GM18858 (cell line): Measurements from ENCODE around the gene NELFB.
"Not testable (repeated sequence)": the region's sequence is repeated elsewhere in the genome, so short reads cannot be mapped to it uniquely, and the experiment has no call there.

ENCODE experiments used
- ATAC-seq: cut with Tn5 transposase; IDR thresholded peaks from one replicate; pipeline ENCODE4 v1.9.1; 2021; ENCODE audit not compliant: unreplicated experiment

NELFB gene

DNA sequence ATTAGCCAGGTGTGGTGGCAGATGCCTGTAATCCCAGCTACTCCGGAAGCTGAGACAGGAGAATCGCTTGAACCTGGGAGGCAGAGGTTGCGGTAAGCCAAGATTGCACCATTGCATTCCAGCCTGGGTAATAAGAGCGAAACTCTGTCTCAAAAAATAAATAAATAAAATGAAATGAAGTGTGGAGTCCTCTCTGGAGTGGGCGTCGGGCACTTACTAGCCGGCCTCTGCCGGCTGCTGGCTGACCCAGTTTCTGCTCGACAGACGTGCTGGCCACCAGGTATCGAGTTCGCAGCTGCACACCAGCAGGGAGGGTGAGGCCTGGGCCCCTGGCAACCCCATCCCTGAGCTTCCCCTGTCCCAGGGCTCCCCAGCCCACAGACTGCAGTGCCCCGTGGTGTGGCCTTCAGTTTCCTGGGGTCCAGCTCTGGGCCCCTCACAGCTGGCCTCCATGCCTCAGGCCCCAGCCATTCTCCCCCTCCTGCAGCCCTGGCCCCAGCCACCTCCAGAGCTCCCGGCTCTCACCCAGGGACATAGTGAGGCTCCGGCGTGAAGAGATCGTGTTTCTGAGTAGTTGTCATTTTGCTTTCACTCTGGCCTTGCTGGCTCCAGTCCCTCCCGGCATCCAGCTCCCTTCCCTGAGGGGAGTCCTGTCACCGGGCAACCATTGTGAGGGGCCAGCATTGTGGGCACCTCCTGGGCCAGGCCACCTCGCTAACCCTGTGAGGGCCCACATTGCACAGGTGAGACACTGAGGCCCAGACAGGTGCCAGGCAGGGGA is 7.8 kb upstream of the NELFB start:
- ATAC-seq = no peak

DNA sequence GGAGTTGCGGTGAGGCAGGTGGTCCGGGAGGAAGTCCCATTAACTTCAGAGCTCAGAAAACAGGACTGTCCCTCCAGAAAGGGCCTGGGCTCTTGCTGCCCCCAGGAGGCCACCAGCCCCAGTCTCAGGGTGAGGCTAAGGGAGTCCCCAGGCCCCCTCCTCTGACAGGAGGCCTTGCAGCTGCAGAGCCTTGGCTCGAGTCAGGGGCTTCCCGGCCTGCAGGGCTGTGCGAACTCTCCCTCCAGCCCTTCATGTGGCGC is 7.3 kb upstream of the NELFB start:
- no peak for ATAC-seq

DNA sequence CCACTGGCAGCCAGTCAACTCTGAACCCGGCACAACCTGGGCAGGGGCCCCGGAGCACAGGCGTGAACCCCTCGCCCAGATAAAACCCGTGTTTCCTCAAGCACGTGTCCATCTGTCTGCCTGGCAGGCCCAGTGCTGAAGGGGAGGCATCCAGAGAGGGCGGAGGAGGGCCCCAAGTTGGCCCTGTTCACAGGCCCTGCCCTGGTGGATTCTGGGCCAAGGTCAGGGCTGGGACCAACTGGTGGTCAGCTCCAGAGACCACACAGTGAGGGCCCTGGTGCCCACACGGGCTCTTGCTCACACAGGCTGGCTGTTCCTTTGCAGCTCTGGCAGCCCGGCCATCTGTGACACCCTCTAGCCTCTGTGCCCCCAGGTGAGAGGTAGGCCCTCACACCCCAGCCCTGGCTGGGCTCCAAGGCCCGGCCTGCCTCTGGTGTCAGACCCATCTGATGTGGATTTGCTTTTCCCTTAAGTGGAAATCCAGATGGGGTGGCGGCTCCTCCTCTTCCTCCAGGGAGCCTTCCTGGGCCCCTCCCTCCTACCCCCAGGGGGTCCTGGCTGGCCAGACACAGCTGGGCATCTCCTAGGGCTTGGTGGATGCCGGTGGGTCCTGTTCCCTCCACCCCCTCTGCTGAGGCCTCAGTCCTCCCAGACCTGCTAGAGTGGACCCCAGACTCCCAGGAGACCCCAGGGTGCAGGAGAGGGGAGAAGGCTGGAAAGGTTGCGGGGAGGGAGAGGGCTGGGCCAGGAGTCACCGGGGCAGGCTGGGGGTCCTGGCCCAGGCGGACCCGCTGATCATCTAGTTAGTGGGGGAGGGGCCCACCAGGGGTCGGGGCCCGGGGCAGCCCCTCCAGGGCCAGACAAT is 4.6 kb upstream of the NELFB start:
- no peak for ATAC-seq

DNA sequence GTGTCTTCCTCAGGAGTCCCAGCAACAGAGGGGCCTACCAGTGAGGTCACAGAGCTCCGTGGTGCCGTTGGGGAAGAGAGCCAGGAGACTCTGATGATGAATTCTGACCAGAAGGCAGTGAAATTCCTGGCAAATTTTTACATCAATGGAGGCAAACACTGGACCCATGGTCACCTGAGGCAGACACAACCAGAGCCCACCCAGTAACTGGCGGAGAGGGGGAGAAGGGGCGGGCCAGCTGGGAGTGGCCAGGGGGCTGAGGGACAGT is 4.0 kb upstream of the NELFB start, which contains the start of gene STPG3:
Gene STPG3 (plus strand): TSS at position 93 of the 268 bp plus-strand sequence. CDS start 1 bp downstream, at position 94.
- no peak for ATAC-seq

DNA sequence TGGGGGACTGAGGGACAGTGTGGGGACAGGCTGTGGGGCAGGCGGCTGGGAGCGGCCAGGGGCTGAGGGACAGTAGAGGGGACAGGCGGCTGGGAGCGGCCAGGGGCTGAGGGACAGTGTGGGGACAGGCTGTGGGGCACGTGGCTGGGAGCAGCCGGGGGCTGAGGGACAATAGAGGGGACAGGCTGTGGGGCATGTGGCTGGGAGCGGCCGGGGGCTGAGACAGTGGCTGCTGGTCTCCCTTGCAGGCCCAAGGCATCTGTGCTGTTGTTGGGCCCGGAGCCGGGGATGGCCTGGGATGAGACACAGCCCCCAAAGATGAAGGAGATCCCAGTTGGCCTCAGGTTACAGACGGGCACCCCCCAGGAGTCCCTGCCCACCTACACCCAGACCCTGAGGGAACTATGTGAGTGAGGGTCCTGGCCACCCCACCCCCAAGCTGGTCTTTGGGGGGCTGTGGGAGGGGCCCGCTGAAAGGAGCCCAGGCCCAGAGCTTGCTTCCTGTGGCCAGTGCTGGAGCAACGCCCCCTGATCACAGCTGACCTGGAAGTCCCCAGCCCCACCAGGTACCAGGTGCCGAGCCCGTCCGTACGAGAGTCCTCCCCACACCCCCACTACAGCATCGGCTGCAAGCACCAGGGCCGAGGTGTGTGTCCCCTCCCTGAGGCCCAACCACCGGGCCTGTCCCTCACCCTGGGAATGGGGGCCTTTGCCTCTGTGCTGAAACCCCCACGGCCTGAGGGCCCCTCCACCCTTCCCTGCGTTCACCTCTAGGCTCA is 3.4 kb upstream of the NELFB start:
- ATAC-seq = no peak

DNA sequence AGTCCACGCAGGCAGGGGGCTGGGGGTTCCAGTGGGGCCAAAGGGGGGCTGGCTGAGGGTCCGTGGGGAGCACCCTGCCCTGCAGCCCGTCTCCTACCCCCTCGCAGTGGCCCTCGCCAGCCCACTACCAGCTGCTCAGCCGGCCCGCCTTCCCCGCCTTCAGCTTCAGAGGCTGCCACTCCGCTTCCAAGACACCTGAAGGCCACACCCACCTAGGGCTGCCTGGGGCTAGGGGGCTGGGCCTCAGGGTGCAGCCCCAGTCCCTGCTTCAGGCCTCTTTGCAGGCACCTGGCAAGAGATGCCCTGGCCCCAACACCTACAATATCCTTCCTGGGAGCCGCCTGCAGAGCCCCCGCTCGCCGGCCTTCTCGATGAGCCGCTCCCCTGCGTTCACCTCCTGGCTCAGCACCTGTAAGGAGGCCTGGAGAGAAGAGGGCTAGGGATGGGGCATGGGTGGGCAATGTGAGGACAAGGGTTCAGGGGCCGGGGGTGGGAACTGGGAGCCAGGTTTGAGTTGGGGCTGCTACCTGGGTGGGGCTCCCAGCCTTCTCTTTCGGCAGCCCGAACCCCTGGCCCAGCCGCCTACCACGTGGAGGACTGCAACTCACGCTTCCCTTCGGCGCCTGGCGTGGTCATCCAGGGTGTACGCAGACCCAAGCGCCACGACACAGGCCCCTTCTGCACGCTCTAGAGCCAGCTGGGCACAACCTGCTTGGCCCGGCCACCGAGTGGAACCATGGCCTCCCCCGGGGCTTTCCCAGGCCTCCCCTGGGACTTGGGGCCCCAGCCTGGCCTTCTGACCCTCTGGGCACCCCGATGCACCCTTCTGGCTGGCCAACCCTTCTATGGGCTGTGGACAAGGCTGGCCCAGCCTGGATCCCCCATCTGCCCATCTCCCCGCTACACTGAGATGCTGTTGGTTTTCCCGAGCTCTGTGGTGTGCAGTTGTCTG is 2.3 kb upstream of the NELFB start:
- no peak for ATAC-seq

DNA sequence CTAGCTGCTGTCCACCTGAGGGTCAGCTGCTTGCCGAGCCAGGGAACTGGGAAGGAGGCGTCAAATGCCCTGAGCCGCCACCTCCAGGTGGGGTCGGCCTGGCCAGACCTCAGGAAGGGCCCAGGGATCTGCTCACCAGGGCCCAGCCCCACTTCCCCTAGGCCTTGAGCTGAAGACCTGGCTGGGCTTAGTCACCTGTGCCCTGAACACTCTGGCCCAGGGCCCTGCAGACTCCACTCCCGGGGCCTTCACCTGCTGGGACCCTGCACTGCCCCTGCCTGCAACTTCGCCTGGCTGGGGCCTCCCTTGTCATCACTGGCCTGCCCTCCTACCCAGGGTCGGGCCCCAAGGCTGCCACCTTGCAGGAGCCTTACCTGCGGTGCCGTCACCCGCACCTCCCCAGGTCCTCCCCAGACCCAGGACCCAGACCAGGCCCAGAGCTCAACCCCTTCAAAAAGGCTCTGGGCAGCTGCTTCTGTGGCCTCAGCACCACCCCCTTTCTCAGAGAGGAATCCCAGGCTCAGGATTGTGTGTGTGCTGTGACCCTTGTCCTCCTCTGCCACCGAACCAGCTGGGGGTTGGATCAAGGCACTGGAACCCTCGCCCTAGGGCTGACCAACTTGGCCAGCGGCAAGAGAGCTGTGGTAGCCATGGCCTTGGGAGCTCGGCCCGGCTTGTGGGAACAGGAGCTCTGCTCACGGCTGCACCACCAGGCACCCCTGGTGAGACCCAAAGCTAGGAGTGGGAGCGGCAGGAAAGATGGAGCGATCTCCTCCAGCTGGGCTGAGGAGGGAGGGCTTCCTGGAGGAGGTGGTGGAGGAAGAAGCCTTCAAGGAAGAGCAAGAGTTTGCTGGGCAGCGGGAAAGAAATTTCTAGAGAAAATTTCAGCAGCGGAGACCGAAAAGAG is 1.2 kb upstream of the NELFB start:
- ATAC-seq = no peak

DNA sequence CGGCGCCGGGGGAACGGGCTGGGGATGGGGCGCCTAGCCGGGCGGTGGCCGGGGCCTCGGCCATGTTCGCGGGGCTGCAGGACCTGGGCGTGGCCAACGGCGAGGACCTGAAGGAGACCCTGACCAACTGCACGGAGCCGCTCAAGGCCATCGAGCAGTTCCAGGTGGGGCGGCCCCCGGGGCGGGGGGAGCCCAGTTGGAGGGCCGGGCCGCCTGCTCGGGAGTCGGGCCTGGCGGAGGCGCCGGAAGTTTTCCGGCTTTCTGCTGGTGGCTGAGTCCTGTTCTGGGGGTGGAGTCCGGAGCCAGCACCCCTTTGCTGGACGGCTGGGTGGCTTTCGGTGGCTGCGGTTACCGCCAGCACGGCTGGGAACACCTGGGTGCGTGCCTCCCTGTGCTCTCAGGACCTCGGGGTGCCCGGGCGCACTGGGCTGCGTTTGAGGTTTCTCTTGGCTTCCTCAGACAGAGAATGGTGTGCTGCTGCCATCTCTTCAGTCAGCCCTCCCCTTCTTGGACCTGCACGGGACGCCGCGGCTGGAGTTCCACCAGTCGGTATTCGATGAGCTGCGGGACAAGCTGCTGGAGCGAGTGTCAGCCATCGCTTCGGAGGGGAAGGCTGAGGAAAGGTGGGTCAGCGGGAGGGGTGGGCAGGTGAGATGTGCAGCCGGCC is 454 bp downstream of the NELFB start:
- peak; percentile 31 for ATAC-seq

DNA sequence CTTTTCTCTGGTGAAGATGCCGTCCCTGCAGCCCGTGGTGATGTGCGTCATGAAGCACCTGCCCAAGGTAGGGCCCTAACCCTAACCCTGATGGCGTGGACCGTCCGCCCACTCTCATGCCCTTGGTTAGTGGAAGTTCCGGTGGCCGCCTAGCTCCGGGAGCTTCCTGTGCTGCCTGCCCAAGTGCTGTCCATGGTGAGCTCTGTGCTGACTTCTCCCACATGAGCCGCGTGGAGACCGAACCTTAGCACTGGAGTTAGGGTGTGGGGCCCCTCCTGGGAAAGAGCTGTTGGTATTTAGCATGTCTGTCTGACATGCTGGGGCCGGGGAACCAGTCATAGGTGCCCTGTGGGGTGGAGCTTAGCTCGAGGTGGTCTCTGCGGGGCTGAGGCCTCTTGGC is 1.2 kb downstream of the NELFB start:
- no peak for ATAC-seq

DNA sequence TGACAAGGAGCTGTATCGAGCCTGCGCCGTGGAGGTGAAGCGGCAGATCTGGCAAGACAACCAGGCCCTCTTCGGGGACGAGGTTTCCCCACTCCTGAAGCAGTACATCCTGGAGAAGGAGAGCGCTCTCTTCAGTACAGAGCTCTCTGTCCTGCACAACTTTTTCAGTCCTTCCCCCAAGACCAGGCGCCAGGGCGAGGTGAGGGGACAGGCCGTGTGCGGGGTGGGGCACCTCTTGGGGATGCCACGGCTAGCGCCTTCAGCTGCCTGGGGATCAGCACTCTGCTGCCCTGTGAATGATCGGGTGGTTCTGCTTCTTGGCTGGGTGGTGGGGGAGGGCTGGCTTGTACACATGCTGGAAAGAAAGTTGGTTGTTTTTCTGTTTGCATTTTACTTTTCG is 1.7 kb downstream of the NELFB start:
- no peak for ATAC-seq

DNA sequence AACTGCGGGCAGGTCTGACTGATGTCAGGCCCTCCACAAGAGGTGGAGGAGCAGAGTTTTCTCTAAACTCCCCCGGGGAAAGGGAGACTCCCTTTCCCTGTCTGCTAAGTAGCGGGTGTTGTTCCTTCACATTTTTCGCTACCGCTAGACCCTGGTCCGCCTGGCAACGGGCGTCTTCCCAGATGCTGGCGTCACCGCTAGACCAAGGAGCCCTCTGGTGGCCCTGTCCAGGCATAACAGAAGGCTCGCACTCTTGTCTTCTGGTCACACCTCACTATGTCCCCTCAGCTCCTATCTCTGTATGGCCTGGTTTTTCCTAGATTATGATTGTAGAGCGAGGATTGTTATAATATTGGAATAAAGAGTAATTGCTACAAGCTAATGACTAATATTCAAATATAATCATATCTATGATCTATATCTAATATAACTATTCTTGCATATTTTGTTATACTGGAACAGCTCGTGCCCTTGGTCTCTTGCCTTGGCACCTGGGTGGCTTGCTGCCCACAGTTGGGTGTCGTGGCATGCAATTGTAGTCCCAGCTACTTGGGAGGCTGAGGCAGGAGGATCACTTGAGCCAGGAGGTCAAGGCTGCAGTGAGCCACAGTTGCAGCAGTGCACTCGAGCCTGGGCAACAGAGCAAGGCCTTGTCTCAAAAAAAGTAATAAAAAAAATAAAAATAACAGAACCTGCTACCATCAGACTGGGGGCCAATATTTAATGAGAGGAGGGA is 7.2 kb downstream of the NELFB start:
- ATAC-seq = not testable (repeated sequence)

DNA sequence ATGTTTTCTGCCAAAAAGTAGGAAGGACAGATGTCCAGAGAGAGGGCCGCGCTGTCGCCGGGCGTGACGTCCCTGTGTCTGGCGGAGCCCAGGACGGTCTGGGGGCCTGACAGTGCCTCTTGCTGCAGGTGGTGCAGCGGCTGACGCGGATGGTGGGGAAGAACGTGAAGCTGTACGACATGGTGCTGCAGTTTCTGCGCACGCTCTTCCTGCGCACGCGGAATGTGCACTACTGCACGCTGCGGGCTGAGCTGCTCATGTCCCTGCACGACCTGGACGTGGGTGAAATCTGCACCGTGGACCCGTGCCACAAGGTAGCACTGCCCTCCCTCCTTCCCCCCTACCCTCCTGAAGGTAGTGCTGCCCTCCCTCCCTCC is 7.8 kb downstream of the NELFB start:
- no peak for ATAC-seq

DNA sequence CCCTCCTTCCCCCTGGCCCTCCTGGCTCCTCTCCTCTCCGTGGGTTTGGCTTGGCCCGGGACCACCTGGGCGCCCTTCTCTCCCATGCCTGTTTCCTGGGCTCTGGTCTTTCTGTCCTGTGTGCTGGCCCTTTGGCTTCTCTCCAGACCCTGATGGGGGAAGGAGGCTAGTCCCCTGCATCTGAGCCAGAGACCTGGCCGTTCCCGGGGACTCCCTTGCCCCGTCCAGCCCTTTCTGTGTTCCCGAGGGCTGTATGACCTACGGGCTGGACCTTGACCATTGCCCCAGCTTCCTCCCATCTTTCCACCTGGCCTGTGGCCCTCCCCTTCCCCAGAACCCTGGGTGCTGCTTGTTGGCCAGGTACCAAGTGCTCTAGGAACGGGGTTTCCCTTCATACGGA is 8.4 kb downstream of the NELFB start:
- ATAC-seq = no peak

DNA sequence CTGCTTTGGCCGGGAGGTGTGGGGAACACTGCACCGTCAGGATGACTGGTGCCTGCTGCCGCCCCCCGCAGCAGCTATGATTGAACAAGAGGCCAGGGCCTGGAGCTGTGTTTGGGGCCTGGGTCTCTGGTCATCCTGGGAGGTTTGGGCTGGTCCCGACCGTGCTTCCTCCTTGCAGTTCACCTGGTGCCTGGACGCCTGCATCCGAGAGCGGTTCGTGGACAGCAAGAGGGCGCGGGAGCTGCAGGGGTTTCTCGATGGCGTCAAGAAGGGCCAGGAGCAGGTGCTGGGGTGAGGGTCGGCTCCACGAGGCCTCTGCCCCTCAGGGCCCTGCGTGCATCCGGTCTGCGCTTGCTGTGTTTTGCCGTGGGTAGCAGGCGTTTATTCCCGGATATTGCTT is 8.9 kb downstream of the NELFB start:
- no peak for ATAC-seq

DNA sequence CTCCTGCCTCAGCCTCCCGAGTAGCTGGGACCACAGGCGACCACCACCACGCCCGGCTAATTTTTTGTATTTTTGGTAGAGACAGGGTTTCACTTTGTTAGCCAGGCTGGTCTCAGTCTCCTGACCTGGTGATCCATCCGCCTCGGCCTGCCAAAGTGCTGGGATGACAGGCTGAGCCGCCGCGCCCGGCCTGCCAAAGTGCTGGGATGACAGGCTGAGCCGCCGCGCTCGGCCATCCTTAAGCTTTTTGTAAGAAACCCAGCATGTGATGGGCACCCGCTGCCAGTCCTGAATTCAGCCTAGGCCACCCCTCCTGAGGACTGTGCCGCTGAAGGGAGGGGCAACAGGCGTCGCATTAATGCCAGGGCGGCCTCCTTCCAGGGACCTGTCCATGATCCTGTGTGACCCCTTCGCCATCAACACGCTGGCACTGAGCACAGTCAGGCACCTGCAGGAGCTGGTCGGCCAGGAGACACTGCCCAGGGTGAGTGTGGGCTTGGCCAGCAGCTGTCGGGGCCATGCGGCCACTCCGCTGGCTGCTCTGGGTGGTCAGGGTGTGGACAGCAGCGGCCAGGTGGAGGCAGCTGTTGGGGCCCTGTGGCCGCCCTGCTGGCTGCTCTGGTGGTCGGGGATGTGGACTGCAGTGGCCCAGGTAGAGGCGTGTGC is 10.5 kb downstream of the NELFB start:
- ATAC-seq = no peak

DNA sequence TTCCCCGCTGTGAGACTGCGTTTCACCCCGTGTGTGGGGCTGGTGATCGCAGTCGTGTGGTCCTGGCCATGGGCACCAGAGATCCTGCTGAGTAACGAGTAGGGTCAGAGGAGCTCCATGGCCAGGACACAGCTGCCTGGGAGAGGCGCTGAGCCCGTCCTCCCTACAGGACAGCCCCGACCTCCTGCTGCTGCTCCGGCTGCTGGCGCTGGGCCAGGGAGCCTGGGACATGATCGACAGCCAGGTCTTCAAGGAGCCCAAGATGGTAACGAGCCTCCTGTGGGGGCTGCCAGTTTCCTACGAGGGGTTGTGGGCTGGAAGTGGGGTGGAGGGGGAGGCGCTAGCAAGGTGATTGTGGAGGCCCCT is 11.0 kb downstream of the NELFB start:
- no peak for ATAC-seq

DNA sequence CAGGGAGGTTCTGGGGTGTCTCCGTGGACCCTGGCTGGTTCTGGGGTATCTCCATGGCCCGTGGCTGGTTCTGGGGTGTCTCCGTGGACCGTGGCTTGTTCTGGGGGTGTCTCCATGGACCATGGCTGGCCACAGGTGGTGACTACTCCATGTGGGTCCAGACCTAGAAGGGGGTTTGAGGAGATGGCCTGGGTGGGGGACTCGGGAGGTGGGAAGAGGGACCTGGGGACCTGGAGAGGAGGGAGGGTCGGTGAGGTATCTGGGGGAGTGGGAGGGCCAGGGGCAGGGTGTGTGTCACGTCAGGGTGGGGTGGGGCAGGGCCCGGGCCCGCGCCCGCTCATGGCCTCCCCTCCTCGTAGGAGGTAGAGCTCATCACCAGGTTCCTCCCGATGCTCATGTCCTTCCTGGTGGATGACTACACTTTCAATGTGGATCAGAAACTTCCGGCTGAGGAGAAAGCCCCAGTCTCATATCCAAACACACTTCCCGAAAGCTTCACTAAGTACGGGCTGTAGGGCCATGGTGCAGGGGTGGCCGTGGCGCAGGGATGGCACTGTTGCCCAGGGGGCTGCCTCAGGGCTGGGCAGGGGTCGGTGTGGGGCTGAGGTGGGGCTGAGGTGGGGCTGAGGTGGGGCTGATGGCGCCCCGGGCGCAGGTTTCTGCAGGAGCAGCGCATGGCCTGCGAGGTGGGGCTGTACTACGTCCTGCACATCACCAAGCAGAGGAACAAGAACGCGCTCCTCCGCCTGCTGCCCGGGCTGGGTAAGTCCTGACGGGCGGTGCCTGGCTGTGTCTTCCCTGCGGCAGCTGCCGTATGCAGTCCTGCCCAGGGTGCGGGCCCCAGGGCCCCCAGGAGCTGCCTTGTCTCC is 11.7 kb downstream of the NELFB start:
- ATAC-seq = no peak
